NCI-H2171 treated with DMSO at 0.1 percent for 48 hours (cell line): ENCODE results near the gene TOP2A.

ENCODE experiments used
- DNase-seq: peaks from one replicate; lab custom pipeline; 2025; lab: John Stamatoyannopoulos, UW

The TOP2A gene

GRCh38 chr17:40345994-40346764 is 71.5 kb downstream of the TOP2A start:
- no peak for DNase-seq

- DNase-seq = peak; percentile 69
Measured at GRCh38 chr17:40345161-40345993, 72.3 kb downstream of the TOP2A start.

- DNase-seq = no peak
Measured at GRCh38 chr17:40344421-40345160, 73.1 kb downstream of the TOP2A start.

GRCh38 chr17:40343219-40344119 is 74.2 kb downstream of the TOP2A start:
- DNase-seq = peak; percentile 81

- DNase-seq = no peak
Measured at GRCh38 chr17:40342504-40343218, 75.0 kb downstream of the TOP2A start.

- peak; percentile 38 for DNase-seq
Measured at GRCh38 chr17:40341808-40342503, 75.7 kb downstream of the TOP2A start.

- DNase-seq = peak; percentile 23
Measured at GRCh38 chr17:40340880-40341807, 76.6 kb downstream of the TOP2A start.

GRCh38 chr17:40340327-40340726 is 77.4 kb downstream of the TOP2A start:
- DNase-seq = no peak

- DNase-seq = no peak
Measured at GRCh38 chr17:40338941-40339649, 78.6 kb downstream of the TOP2A start.
